HepG2 (cell line): ENCODE data around the gene RSF1. TPM values are rescaled to one million over a fixed set of nuclear protein-coding genes. Genes with fewer than 3 reads are reported as not detected.

Experiments used
- ARNT ChIP-seq: fragments of 450-650 bp; IDR thresholded peaks from 2 replicates; pipeline ENCODE4 v1.6.1; 2017
- CHCHD3 ChIP-seq: sonication (generic); formaldehyde crosslinking; IDR thresholded peaks from 2 replicates; pipeline ENCODE4 v1.8.0; 2022; ENCODE audit warnings: mild to moderate bottlenecking, missing genetic modification reagents, moderate library complexity
- ERF ChIP-seq: IDR thresholded peaks from 2 replicates; pipeline ENCODE4 v1.6.1; 2018; ENCODE audit warnings: missing biosample characterization, missing genetic modification reagents
- ESRRA ChIP-seq: sonication (generic); formaldehyde crosslinking; IDR thresholded peaks from 2 replicates; pipeline ENCODE4 v1.5.1; 2020; ENCODE audit warnings: mild to moderate bottlenecking, low read depth, missing genetic modification reagents
- FOXA1 ChIP-seq, 2 experiments: fragments of 450-650 bp in 1 of 2; sonication (generic) in 1 of 2; formaldehyde crosslinking in 1 of 2; IDR thresholded peaks; 2 replicates each; pipeline versions ENCODE4 v1.4.0 to v1.6.1; 2016 to 2020; ENCODE audit warnings: missing genetic modification reagents in 1 of 2
- FOXA3 ChIP-seq: IDR thresholded peaks from 2 replicates; pipeline ENCODE4 v1.6.1; 2016; ENCODE audit warnings: missing genetic modification reagents, missing compliant biosample characterization
- GZF1 ChIP-seq: sonication (generic); formaldehyde crosslinking; IDR thresholded peaks from 2 replicates; pipeline ENCODE4 v1.5.1; 2020; ENCODE audit warnings: mild to moderate bottlenecking, missing genetic modification reagents
- JDP2 ChIP-seq: sonication (generic); formaldehyde crosslinking; IDR thresholded peaks from 2 replicates; pipeline ENCODE4 v1.8.1; 2022; ENCODE audit warnings: missing genetic modification reagents, borderline replicate concordance
- KDM6A ChIP-seq: IDR thresholded peaks from 2 replicates; pipeline ENCODE4 v1.6.1; 2016; ENCODE audit warnings: low read depth
- MIER2 ChIP-seq: IDR thresholded peaks from 2 replicates; pipeline ENCODE4 v1.6.1; 2016; ENCODE audit warnings: missing biosample characterization, missing genetic modification reagents
- MTA1 ChIP-seq: sonication (generic); formaldehyde crosslinking; IDR thresholded peaks from 2 replicates; pipeline ENCODE4 v1.4.0; 2020; ENCODE audit warnings: missing genetic modification reagents, mild to moderate bottlenecking, borderline replicate concordance
- NFYC ChIP-seq: IDR thresholded peaks from 2 replicates; pipeline ENCODE4 v1.6.1; 2016; ENCODE audit warnings: missing genetic modification reagents, missing compliant biosample characterization
- PPARG ChIP-seq: conservative IDR thresholded peaks from 2 replicates; pipeline ENCODE4 v1.6.1; 2016; ENCODE audit warnings: missing biosample characterization, missing genetic modification reagents
- SP5 ChIP-seq: IDR thresholded peaks from 2 replicates; pipeline ENCODE4 v1.6.1; 2016; ENCODE audit warnings: low read depth, borderline replicate concordance
- TEAD3 ChIP-seq: optimal IDR thresholded peaks from 2 replicates; pipeline ENCODE3; 2016; ENCODE audit warnings: borderline replicate concordance
- WIZ ChIP-seq: sonication (generic); formaldehyde crosslinking; IDR thresholded peaks from 2 replicates; pipeline ENCODE4 v1.5.1; 2020; ENCODE audit warnings: mild to moderate bottlenecking, missing genetic modification reagents
- XBP1 ChIP-seq: sonication (generic); formaldehyde crosslinking; IDR thresholded peaks from 2 replicates; pipeline ENCODE4 v1.5.0; 2020; ENCODE audit warnings: missing genetic modification reagents
- ZNF225 ChIP-seq: sonication (generic); formaldehyde crosslinking; IDR thresholded peaks from 2 replicates; pipeline ENCODE4 v1.4.0; 2020; ENCODE audit warnings: mild to moderate bottlenecking, missing genetic modification reagents
- ZNF281 ChIP-seq: sonication (generic); formaldehyde crosslinking; IDR thresholded peaks from 2 replicates; pipeline ENCODE4 v1.4.0; 2020; ENCODE audit warnings: missing genetic modification reagents, borderline replicate concordance
- ZNF441 ChIP-seq: sonication (generic); formaldehyde crosslinking; IDR thresholded peaks from 2 replicates; pipeline ENCODE4 v1.7.0; 2021; ENCODE audit warnings: missing genetic modification reagents, borderline replicate concordance
- ZNF724P ChIP-seq: sonication (generic); formaldehyde crosslinking; IDR thresholded peaks from 2 replicates; pipeline ENCODE4 v1.8.0; 2022; ENCODE audit warnings: missing genetic modification reagents, borderline replicate concordance
- ZNF761 ChIP-seq: sonication (generic); formaldehyde crosslinking; conservative IDR thresholded peaks from 2 replicates; pipeline ENCODE4 v1.4.0; 2020; ENCODE audit warnings: mild to moderate bottlenecking, missing genetic modification reagents
- ZNF768 ChIP-seq: sonication (generic); formaldehyde crosslinking; IDR thresholded peaks from 2 replicates; pipeline ENCODE4 v1.4.0; 2020; ENCODE audit warnings: missing genetic modification reagents
- ZNF878 ChIP-seq: sonication (generic); formaldehyde crosslinking; IDR thresholded peaks from 2 replicates; pipeline ENCODE4 v1.8.1; 2023; ENCODE audit warnings: mild to moderate bottlenecking, missing genetic modification reagents, moderate library complexity
- polyA plus RNA-seq, 8 experiments: library from polyadenylated mRNA; depleted of rRNA in 3 of 8; stranded (reverse) in 7 of 8; unstranded in 1 of 8; fragments of >200 nt; fragmentation: Illumina TruSeq in 4 of 8; extraction: Trizol in 4 of 8; gene quantifications; 2 replicates each; pipeline versions ENCODE4 v1.2.1 to v1.2.3, GENCODE V29; 2011 to 2016; ENCODE audit warnings: low read depth in 4 of 8, missing spikeins in 1 of 8, mixed read lengths in 1 of 8; ENCODE audit not compliant: insufficient read depth in 1 of 8
- total RNA-seq, 5 experiments: library from RNA; depleted of rRNA; stranded (reverse); fragments of >200 nt; fragmentation: Illumina TruSeq; extraction: Trizol; gene quantifications; 2 replicates each; pipeline ENCODE4 v1.2.3, GENCODE V29; 2016; ENCODE audit warnings: low read depth in 1 of 5
- TF ChIP-seq, protein P1 (sequence below): sonication (generic); formaldehyde crosslinking; IDR thresholded peaks from 2 replicates; pipeline ENCODE4 v1.4.0; 2020; ENCODE audit warnings: missing genetic modification reagents
- TF ChIP-seq, protein P2 (sequence below): sonication (generic); formaldehyde crosslinking; IDR thresholded peaks from 2 replicates; pipeline ENCODE4 v1.4.0; 2020; ENCODE audit warnings: mild to moderate bottlenecking, low read depth, missing genetic modification reagents

Gene RSF1
- total and polyA plus RNA-seq, 2 of the 13 experiments (the other 11 are each of a cell fraction or from before 2014, with no cell fraction given) = 15.5 to 33.1 TPM

GRCh38 chr11:77779935-77780334, 40.6 kb downstream of the RSF1 start (continued):
- TF ChIP-seq, protein P1, sequence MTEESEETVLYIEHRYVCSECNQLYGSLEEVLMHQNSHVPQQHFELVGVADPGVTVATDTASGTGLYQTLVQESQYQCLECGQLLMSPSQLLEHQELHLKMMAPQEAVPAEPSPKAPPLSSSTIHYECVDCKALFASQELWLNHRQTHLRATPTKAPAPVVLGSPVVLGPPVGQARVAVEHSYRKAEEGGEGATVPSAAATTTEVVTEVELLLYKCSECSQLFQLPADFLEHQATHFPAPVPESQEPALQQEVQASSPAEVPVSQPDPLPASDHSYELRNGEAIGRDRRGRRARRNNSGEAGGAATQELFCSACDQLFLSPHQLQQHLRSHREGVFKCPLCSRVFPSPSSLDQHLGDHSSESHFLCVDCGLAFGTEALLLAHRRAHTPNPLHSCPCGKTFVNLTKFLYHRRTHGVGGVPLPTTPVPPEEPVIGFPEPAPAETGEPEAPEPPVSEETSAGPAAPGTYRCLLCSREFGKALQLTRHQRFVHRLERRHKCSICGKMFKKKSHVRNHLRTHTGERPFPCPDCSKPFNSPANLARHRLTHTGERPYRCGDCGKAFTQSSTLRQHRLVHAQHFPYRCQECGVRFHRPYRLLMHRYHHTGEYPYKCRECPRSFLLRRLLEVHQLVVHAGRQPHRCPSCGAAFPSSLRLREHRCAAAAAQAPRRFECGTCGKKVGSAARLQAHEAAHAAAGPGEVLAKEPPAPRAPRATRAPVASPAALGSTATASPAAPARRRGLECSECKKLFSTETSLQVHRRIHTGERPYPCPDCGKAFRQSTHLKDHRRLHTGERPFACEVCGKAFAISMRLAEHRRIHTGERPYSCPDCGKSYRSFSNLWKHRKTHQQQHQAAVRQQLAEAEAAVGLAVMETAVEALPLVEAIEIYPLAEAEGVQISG (CRISPR knock-in tag) = no peak
- no peak for TF ChIP-seq ZNF441 (CRISPR knock-in tag)
- TF ChIP-seq XBP1 (CRISPR knock-in tag) = no peak
- TF ChIP-seq ZNF761 (CRISPR knock-in tag) = no peak
- peak; percentile 54; the same call in 1 of the 2 replicates for TF ChIP-seq FOXA3 (CRISPR knock-in tag)
- no peak for TF ChIP-seq SP5 (CRISPR knock-in tag)
- TF ChIP-seq TEAD3 (CRISPR knock-in tag) = peak; percentile 99
- TF ChIP-seq ERF = no peak
- 0 out of 2 replicates have a peak, but pooled peaks have one; percentile 14 for TF ChIP-seq PPARG (CRISPR knock-in tag)
- TF ChIP-seq, protein P2, sequence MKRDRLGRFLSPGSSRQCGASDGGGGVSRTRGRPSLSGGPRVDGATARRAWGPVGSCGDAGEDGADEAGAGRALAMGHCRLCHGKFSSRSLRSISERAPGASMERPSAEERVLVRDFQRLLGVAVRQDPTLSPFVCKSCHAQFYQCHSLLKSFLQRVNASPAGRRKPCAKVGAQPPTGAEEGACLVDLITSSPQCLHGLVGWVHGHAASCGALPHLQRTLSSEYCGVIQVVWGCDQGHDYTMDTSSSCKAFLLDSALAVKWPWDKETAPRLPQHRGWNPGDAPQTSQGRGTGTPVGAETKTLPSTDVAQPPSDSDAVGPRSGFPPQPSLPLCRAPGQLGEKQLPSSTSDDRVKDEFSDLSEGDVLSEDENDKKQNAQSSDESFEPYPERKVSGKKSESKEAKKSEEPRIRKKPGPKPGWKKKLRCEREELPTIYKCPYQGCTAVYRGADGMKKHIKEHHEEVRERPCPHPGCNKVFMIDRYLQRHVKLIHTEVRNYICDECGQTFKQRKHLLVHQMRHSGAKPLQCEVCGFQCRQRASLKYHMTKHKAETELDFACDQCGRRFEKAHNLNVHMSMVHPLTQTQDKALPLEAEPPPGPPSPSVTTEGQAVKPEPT (CRISPR knock-in tag) = no peak
- TF ChIP-seq ESRRA = no peak
- no peak for TF ChIP-seq GZF1 (CRISPR knock-in tag)
- TF ChIP-seq FOXA1 (IDR thresholded peaks at IDR 0.05) = no peak
- TF ChIP-seq FOXA1 (CRISPR knock-in tag; IDR thresholded peaks at IDR 0.05) = peak; percentile 41; the same call in 1 of the 2 replicates
- no peak for TF ChIP-seq ZNF878 (CRISPR knock-in tag)
- TF ChIP-seq ZNF281 = no peak; the same call in 1 of the 2 replicates
- TF ChIP-seq ZNF768 = no peak
- no peak for TF ChIP-seq ZNF225 (CRISPR knock-in tag)
- TF ChIP-seq MIER2 = peak; percentile 98
- peak; percentile 69; the same call in 1 of the 2 replicates for TF ChIP-seq WIZ (CRISPR knock-in tag)
- TF ChIP-seq CHCHD3 (CRISPR knock-in tag) = no peak
- no peak for TF ChIP-seq ARNT
- TF ChIP-seq MTA1 = no peak
- TF ChIP-seq JDP2 = no peak
- TF ChIP-seq KDM6A (CRISPR knock-in tag) = no peak
- no peak for TF ChIP-seq NFYC (CRISPR knock-in tag)
- no peak for TF ChIP-seq ZNF724P (CRISPR knock-in tag)
